AG10803 (cell line): ENCODE measurements around the gene CCDC136.

Experiments used
- DNase-seq: peaks from one replicate; pipeline ENCODE4 v3.0.0; 2010; ENCODE audit warnings: low read depth
- H3K4me3 ChIP-seq: 2 replicates; pipeline ENCODE4 v1.5.1; 2011; ENCODE audit warnings: mild to moderate bottlenecking, low read length, control low read depth
- CTCF ChIP-seq: conservative IDR thresholded peaks from 2 replicates; pipeline ENCODE4 v1.5.1; 2011; ENCODE audit warnings: mild to moderate bottlenecking, low read length, control low read depth, inconsistent platforms

Gene CCDC136

GRCh38 chr7:128794436-128794835, 2.7 kb downstream of the CCDC136 start:
- TF ChIP-seq CTCF, result no peak
- H3K4me3 ChIP-seq, result no peak overlapping the region
- DNase-seq, result no peak

- no peak for TF ChIP-seq CTCF
- DNase-seq, result no peak
- no peak overlapping the region for H3K4me3 ChIP-seq
Measured at GRCh38 chr7:128795129-128795528, 3.4 kb downstream of the CCDC136 start.

- peak; percentile 73 for DNase-seq
- TF ChIP-seq CTCF, result no peak
- no peak overlapping the region for H3K4me3 ChIP-seq
Measured at GRCh38 chr7:128796327-128796726, 4.6 kb downstream of the CCDC136 start.

GRCh38 chr7:128799451-128799850, 7.7 kb downstream of the CCDC136 start:
- TF ChIP-seq CTCF, result no peak
- H3K4me3 ChIP-seq, result no peak overlapping the region
- no peak for DNase-seq

GRCh38 chr7:128800567-128800966, 8.8 kb downstream of the CCDC136 start:
- no peak for TF ChIP-seq CTCF
- no peak for DNase-seq
- no peak overlapping the region for H3K4me3 ChIP-seq

- H3K4me3 ChIP-seq, result no peak overlapping the region
- TF ChIP-seq CTCF, result no peak
- DNase-seq, result no peak
Measured at GRCh38 chr7:128801003-128801402, 9.2 kb downstream of the CCDC136 start.

- no peak for DNase-seq
- TF ChIP-seq CTCF, result no peak
- no peak overlapping the region for H3K4me3 ChIP-seq
Measured at GRCh38 chr7:128801667-128802418, 10.1 kb downstream of the CCDC136 start.
